ENCODE measurements around the gene GGA1.

GGA1 gene

GRCh38 chr22:37663521-37664140 lies 55.0 kb downstream of the GGA1 start:
- no peak overlapping the region for H3K4me3 ChIP-seq (ENCODE audit: low read depth, low read length)
- TF ChIP-seq CTCF (IDR thresholded peaks at IDR 0.05; ENCODE audit: low read depth, low read length), result no peak

- TF ChIP-seq CTCF (IDR thresholded peaks at IDR 0.05; ENCODE audit: low read depth, low read length), result no peak
- H3K4me3 ChIP-seq (ENCODE audit: low read depth, low read length), result no peak overlapping the region
Observed at GRCh38 chr22:37664249-37665101, 55.8 kb downstream of the GGA1 start.

DNA sequence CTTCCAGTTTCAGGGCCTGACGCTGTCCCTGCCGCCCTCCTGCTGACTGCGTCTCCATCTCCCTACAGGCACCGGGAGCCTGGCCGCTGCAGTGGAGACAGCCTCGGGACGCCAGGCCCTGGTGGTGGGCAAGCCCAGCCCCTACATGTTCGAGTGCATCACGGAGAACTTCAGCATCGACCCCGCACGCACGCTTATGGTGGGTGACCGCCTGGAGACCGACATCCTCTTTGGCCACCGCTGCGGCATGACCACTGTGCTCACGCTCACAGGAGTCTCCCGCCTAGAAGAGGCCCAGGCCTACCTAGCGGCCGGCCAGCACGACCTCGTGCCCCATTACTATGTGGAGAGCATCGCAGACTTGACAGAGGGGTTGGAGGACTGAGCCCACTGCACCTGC lies 56.9 kb downstream of the GGA1 start:
- TF ChIP-seq CTCF (IDR thresholded peaks at IDR 0.05; ENCODE audit: low read depth, low read length), result no peak
- no peak overlapping the region for H3K4me3 ChIP-seq (ENCODE audit: low read depth, low read length)

DNA sequence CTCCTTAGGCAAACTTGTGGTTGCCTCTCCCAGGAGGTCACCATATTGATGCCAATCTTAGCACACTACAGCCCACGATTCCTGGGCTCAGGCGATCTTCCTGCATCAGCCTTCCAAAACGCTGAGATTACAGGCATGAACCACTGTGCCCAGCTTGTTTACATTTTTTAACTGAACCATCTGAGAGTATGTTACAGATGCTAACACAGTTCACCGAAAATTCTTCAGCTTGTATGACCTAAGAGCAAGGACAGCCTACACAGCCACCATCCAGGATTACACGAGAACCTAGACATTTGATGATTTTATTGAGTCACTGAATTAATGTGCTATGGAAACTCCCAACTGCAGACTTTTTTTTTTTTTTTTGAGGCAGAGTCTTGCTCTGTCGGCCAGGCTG lies 61.0 kb downstream of the GGA1 start:
- no peak overlapping the region for H3K4me3 ChIP-seq (ENCODE audit: low read depth, low read length)
- TF ChIP-seq CTCF (IDR thresholded peaks at IDR 0.05; ENCODE audit: low read depth, low read length), result no peak

- no peak for TF ChIP-seq CTCF (IDR thresholded peaks at IDR 0.05; ENCODE audit: low read depth, low read length)
- H3K4me3 ChIP-seq (ENCODE audit: low read depth, low read length), result no peak overlapping the region
Observed at GRCh38 chr22:37672206-37672919, 63.7 kb downstream of the GGA1 start.

GRCh38 chr22:37672920-37673455 lies 64.4 kb downstream of the GGA1 start:
- no peak for TF ChIP-seq CTCF (IDR thresholded peaks at IDR 0.05; ENCODE audit: low read depth, low read length)
- H3K4me3 ChIP-seq (ENCODE audit: low read depth, low read length), result no peak overlapping the region
